IMR-90 (cell line): ENCODE measurements around the gene PPWD1. TPM values are rescaled to one million over a fixed set of nuclear protein-coding genes. Genes with fewer than 3 reads are reported as not detected.

Experiments used
- ATAC-seq: fragments of 200-7000 bp; cut with Tn5 transposase; 2 replicates; pipeline ENCODE4 v1.9.1; 2020; ENCODE audit warnings: low read depth, mild to moderate bottlenecking, moderate library complexity
- BruUV-seq: library from RNA; stranded (reverse); fragments of 400-500 nt; replicated peaks from 2 replicates; lab custom pipeline; 2021; lab: Mats Ljungman, UMichigan
- CTCF ChIA-PET: fragments of 300-600 bp; formaldehyde crosslinking; extraction: SDS; loops from one replicate; lab custom pipeline; 2021; ENCODE audit warnings: antibody characterized with exemption; lab: Yijun Ruan, JAX
- POLR2A ChIA-PET: fragments of 300-600 bp; sonication (Branson Sonifier 250); formaldehyde crosslinking; loops from one replicate; lab custom pipeline; 2022; ENCODE audit warnings: antibody characterized with exemption; ENCODE audit not compliant: unreplicated experiment; lab: Charles Lee
- DNase-seq: peaks from one replicate; pipeline ENCODE4 v3.0.0; 2013
- H2AFZ ChIP-seq: replicated peaks from 2 replicates; pipeline ENCODE3; 2013; ENCODE audit warnings: low read length, mild to moderate bottlenecking; ENCODE audit not compliant: poor library complexity
- H2AK5ac ChIP-seq: 2 replicates; pipeline ENCODE4 v1.6.1; 2013; ENCODE audit warnings: low read depth, low read length, inconsistent platforms
- H2AK9ac ChIP-seq: replicated peaks from 2 replicates; pipeline ENCODE3; 2013; ENCODE audit warnings: mild to moderate bottlenecking, low read depth, low read length, moderate library complexity; ENCODE audit not compliant: poor library complexity
- H2BK120ac ChIP-seq: 2 replicates; pipeline ENCODE4 v1.6.1; 2013; ENCODE audit warnings: low read depth, low read length, inconsistent platforms
- H2BK15ac ChIP-seq: 3 replicates; pipeline ENCODE4 v1.6.1; 2013; ENCODE audit warnings: low read depth, low read length, inconsistent platforms
- H2BK20ac ChIP-seq: 2 replicates; pipeline ENCODE4 v1.6.1; 2013; ENCODE audit warnings: low read depth, mild to moderate bottlenecking, inconsistent platforms, low read length, moderate library complexity
- H2BK5ac ChIP-seq: 2 replicates; pipeline ENCODE4 v1.6.1; 2013; ENCODE audit warnings: mild to moderate bottlenecking, low read depth, low read length, inconsistent platforms; ENCODE audit not compliant: poor library complexity, severe bottlenecking
- H3K14ac ChIP-seq: replicated peaks from 2 replicates; pipeline ENCODE4 v1.6.1; 2013; ENCODE audit warnings: low read depth, low read length, inconsistent platforms
- H3K18ac ChIP-seq: 2 replicates; pipeline ENCODE4 v1.6.1; 2013; ENCODE audit warnings: low read depth, low read length, control low read depth
- H3K23ac ChIP-seq: 2 replicates; pipeline ENCODE4 v1.6.1; 2013; ENCODE audit warnings: low read depth, low read length, inconsistent platforms
- H3K27ac ChIP-seq: 2 replicates; pipeline ENCODE4 v1.5.1; 2013; ENCODE audit warnings: mild to moderate bottlenecking, control low read depth, low read length; ENCODE audit not compliant: insufficient read depth
- H3K27me3 ChIP-seq: 2 replicates; pipeline ENCODE4 v1.6.1; 2013; ENCODE audit warnings: low read length; ENCODE audit not compliant: control insufficient read depth, insufficient read depth
- H3K36me3 ChIP-seq: 2 replicates; pipeline ENCODE4 v1.6.1; 2013; ENCODE audit warnings: low read length, mixed read lengths; ENCODE audit not compliant: control insufficient read depth, insufficient read depth
- H3K4ac ChIP-seq: 2 replicates; pipeline ENCODE4 v1.6.1; 2013; ENCODE audit warnings: low read depth, low read length, inconsistent platforms
- H3K4me1 ChIP-seq: 2 replicates; pipeline ENCODE4 v1.6.1; 2013; ENCODE audit warnings: low read length, mixed read lengths; ENCODE audit not compliant: control insufficient read depth, insufficient read depth
- H3K4me2 ChIP-seq: 2 replicates; pipeline ENCODE4 v1.6.1; 2013; ENCODE audit warnings: low read depth, mild to moderate bottlenecking, control low read depth, low read length, moderate library complexity
- H3K4me3 ChIP-seq: 2 replicates; pipeline ENCODE4 v1.5.1; 2013; ENCODE audit warnings: low read depth, mild to moderate bottlenecking, control low read depth, low read length, moderate library complexity; ENCODE audit not compliant: insufficient read depth
- H3K56ac ChIP-seq: 2 replicates; pipeline ENCODE4 v1.6.1; 2013; ENCODE audit warnings: low read length, inconsistent platforms; ENCODE audit not compliant: insufficient read depth; ENCODE audit errors: extremely low read depth
- H3K79me1 ChIP-seq, 2 experiments: 2 replicates each; pipeline ENCODE4 v1.6.1; 2013; ENCODE audit warnings: low read length in 2 of 2, inconsistent platforms in 1 of 2, low read depth in 1 of 2
- H3K9ac ChIP-seq: 2 replicates; pipeline ENCODE4 v1.6.1; 2013; ENCODE audit warnings: low read depth, low read length, control low read depth
- H3K9me1 ChIP-seq: 2 replicates; pipeline ENCODE4 v1.6.1; 2013; ENCODE audit warnings: low read length, inconsistent platforms; ENCODE audit not compliant: insufficient read depth
- H3K9me3 ChIP-seq: 2 replicates; pipeline ENCODE4 v1.6.1; 2013; ENCODE audit warnings: low read length; ENCODE audit not compliant: control insufficient read depth, insufficient read depth
- H4K20me1 ChIP-seq: 2 replicates; pipeline ENCODE4 v1.6.1; 2013; ENCODE audit warnings: low read length, inconsistent platforms; ENCODE audit not compliant: insufficient read depth
- H4K5ac ChIP-seq: 2 replicates; pipeline ENCODE4 v1.6.1; 2013; ENCODE audit warnings: mild to moderate bottlenecking, low read depth, low read length, control low read depth
- H4K8ac ChIP-seq, 2 experiments: 2 replicates each; pipeline ENCODE4 v1.6.1; 2013; ENCODE audit warnings: low read depth in 2 of 2, low read length in 2 of 2, control low read depth in 1 of 2, inconsistent platforms in 1 of 2
- H4K91ac ChIP-seq: 2 replicates; pipeline ENCODE4 v1.6.1; 2013; ENCODE audit warnings: low read depth, low read length, inconsistent platforms; ENCODE audit not compliant: insufficient read depth
- BHLHE40 ChIP-seq: fragments of 150-350 bp; IDR thresholded peaks from 2 replicates; pipeline ENCODE4 v1.6.1; 2016; ENCODE audit warnings: mild to moderate bottlenecking, low read depth, low read length
- CHD1 ChIP-seq: IDR thresholded peaks from 2 replicates; pipeline ENCODE4 v1.6.1; 2012; ENCODE audit warnings: low read depth, low read length, improper control_type of control experiment
- ELK1 ChIP-seq: fragments of 150-350 bp; IDR thresholded peaks from 2 replicates; pipeline ENCODE4 v1.6.1; 2016; ENCODE audit warnings: low read depth, mild to moderate bottlenecking, low read length, moderate library complexity, borderline replicate concordance
- POLR2A ChIP-seq: IDR thresholded peaks from 2 replicates; pipeline ENCODE4 v1.6.1; 2012; ENCODE audit warnings: mild to moderate bottlenecking, low read depth, low read length
- RCOR1 ChIP-seq: IDR thresholded peaks from 2 replicates; pipeline ENCODE4 v1.6.1; 2012; ENCODE audit warnings: mild to moderate bottlenecking, low read length, improper control_type of control experiment; ENCODE audit not compliant: insufficient replicate concordance
- RFX5 ChIP-seq: IDR thresholded peaks from 2 replicates; pipeline ENCODE4 v1.8.0; 2012; ENCODE audit warnings: low read depth, mild to moderate bottlenecking, low read length, moderate library complexity
- WGBS, 2 experiments: methylation state at CpG; one replicate each; pipeline versions ENCODE4 v1.1.5 to v1.1.7; 2013; ENCODE audit warnings: missing lambda C conversion rate in 2 of 2; ENCODE audit not compliant: insufficient read length in 1 of 2; ENCODE audit errors: extremely low coverage in 2 of 2; 5-methylcytosine and 5-hydroxymethylcytosine counted together
- dilution Hi-C: fragments of 300-500 bp; cut with HindIII; formaldehyde crosslinking; loops from one replicate; pipeline ENCODE4 v1.14.3; 2018; ENCODE audit warnings: low sequenced_read_pairs; ENCODE audit not compliant: unreplicated experiment
- in situ Hi-C: fragments of 300-500 bp; cut with MboI; formaldehyde crosslinking; loops from 3 replicates; pipeline ENCODE4 v1.14.3; 2019; ENCODE audit warnings: low sequenced_read_pairs, inconsistent platforms, mixed read lengths
- intact Hi-C: fragments of 100-400 bp; cut with micrococcal nuclease; formaldehyde crosslinking; loops from 2 replicates; pipeline ENCODE4 v1.10.0; 2022
- polyA plus RNA-seq, 3 experiments: library from polyadenylated mRNA; depleted of rRNA; stranded (reverse); fragments of >200 nt; gene quantifications; 2 replicates each; pipeline ENCODE4 v1.2.3, GENCODE V29; 2012; ENCODE audit warnings: low replicate concordance in 1 of 3
- total RNA-seq: library from RNA; depleted of rRNA; stranded (reverse); fragments of >200 nt; gene quantifications from 2 replicates; pipeline ENCODE4 v1.2.3, GENCODE V29; 2012
- TF ChIP-seq, protein P1 (sequence below): conservative IDR thresholded peaks from 2 replicates; pipeline ENCODE4 v1.5.1; 2012; ENCODE audit warnings: mild to moderate bottlenecking, low read depth, low read length, improper control_type of control experiment

PPWD1 gene
- total and polyA plus RNA-seq, 2 of the 4 experiments (the other 2 are of a cell fraction): 12.5 to 17.9 TPM

DNA sequence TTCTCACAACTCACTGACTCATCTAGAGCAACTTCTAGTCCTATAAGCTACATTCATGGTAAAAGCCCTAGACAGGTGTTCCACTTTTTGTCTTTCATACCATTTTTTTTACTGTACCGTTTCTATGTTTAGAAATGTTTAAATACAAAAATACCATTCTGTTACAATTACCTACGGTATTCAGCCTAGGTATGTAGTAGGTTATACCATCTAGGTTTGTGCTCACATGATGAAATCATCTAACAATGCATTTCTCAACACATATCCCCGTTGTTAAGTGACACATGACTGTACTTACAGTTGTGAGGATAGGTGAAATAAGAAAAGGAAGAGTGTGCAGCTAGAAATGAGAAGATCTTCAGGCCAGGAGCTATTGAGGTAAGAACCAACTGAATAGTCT is 6.4 kb upstream of the PPWD1 start:
- no peak overlapping the region for H3K4me3 ChIP-seq
- H3K27ac ChIP-seq: no peak overlapping the region
- no peak overlapping the region for H2BK20ac ChIP-seq
- no peaks in the 10 kb centered on the region for H3K9me3 ChIP-seq
- TF ChIP-seq RFX5 (no peak), RCOR1 (no peak), CHD1 (no peak), ELK1 (no peak), POLR2A (no peak), BHLHE40 (no peak)
- TF ChIP-seq, protein P1, sequence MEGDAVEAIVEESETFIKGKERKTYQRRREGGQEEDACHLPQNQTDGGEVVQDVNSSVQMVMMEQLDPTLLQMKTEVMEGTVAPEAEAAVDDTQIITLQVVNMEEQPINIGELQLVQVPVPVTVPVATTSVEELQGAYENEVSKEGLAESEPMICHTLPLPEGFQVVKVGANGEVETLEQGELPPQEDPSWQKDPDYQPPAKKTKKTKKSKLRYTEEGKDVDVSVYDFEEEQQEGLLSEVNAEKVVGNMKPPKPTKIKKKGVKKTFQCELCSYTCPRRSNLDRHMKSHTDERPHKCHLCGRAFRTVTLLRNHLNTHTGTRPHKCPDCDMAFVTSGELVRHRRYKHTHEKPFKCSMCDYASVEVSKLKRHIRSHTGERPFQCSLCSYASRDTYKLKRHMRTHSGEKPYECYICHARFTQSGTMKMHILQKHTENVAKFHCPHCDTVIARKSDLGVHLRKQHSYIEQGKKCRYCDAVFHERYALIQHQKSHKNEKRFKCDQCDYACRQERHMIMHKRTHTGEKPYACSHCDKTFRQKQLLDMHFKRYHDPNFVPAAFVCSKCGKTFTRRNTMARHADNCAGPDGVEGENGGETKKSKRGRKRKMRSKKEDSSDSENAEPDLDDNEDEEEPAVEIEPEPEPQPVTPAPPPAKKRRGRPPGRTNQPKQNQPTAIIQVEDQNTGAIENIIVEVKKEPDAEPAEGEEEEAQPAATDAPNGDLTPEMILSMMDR: no peak
- no peaks in the 10 kb centered on the region; the same call in 1 of the 2 replicates for H3K36me3 ChIP-seq
- H3K9me1 ChIP-seq: no peaks in the 10 kb centered on the region
- no peaks in the 10 kb centered on the region for H3K27me3 ChIP-seq
- H3K4ac ChIP-seq: no peak overlapping the region
- H3K14ac ChIP-seq: no peak overlapping the region
- H2AK9ac ChIP-seq: no peak overlapping the region
- WGBS, 2 experiments: no CpG with 5 or more reads among the region's 3 CpGs
- no peak for DNase-seq
- H3K56ac ChIP-seq: no peak overlapping the region
- H3K79me1 ChIP-seq: peaks cover 12 to 25% of the 10 kb centered on the region in 2 experiments
- POLR2A ChIA-PET: no interaction called here
- no peak overlapping the region for H2AFZ ChIP-seq
- H4K8ac ChIP-seq: no peak overlapping the region
- H4K91ac ChIP-seq: no peak overlapping the region
- H3K18ac ChIP-seq: no peak overlapping the region
- no peak for ATAC-seq
- no peak overlapping the region for H2BK15ac ChIP-seq
- no peaks in the 10 kb centered on the region for H3K4me1 ChIP-seq
- no peak overlapping the region for H2BK5ac ChIP-seq
- no peak overlapping the region for H3K4me2 ChIP-seq
- H4K20me1 ChIP-seq: no peaks in the 10 kb centered on the region
- CTCF ChIA-PET: no interaction called here
- H2BK120ac ChIP-seq: no peak overlapping the region
- no peak overlapping the region for H3K9ac ChIP-seq
- dilution Hi-C loops (no loop called here), intact Hi-C loops (no loop called here), in situ Hi-C loops (no loop called here)
- H3K23ac ChIP-seq: no peak overlapping the region
- H2AK5ac ChIP-seq: no peak overlapping the region
- H4K5ac ChIP-seq: no peak overlapping the region
- BruUV-seq: no TSS peak
